ENCODE data around the gene HTR7. TPM values are rescaled to one million over a fixed set of nuclear protein-coding genes. Genes with fewer than 3 reads are reported as not detected.

The HTR7 gene
- total and polyA plus RNA-seq, 2 experiments from 2014 or later: 0.65 to 1.2 TPM

DNA sequence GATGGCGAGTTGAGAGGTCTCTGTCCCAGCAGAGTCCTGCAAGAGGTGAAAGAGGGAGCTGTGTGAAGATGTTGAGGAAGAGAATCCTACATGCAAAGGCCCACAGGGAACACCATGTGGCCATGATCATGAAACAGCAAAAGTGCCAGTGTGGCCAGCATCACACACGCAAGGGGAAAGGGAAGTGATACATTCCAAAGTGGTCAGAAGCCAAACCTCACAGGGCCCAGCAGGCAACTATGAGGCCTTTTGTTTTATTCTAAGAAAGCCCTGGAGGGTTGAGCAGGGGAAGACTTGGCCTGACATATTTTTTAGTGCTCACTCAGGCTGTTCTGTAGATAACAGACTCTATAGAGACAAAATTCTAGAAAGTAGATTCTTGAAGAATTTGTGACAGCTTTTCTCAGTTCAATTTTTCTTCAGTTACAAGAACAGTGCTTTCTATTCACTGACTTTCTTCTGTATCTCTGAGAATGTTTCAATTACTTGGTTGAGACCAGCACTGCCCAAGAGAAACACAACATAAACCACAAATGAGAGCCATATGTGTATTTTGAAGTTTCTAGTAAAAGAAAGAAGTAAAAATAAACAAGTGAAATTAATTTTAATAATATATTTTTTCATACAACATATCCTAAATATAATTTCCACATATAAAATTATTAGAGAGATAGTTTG is 82.3 kb downstream of the HTR7 start:
- Histone ChIP-seq H3F3A (ENCODE audit: insufficient read depth) (no peaks in the 10 kb centered on the region), H3K4me2 (ENCODE audit: unreplicated experiment) (no peak overlapping the region), H4K20me1 (ENCODE audit: insufficient read depth) (no peaks in the 10 kb centered on the region), H3K27ac (no peak overlapping the region), H3K4me1 (ENCODE audit: insufficient read depth) (peaks cover 7% of the 10 kb centered on the region; the same call in 1 of the 2 replicates), H3K79me2 (ENCODE audit: insufficient read depth) (no peaks in the 10 kb centered on the region), H3K36me3 (ENCODE audit: low read depth) (no peaks in the 10 kb centered on the region), H3K9me2 (ENCODE audit: insufficient read depth) (no peaks in the 10 kb centered on the region), H2AFZ (peak overlapping the region; percentile 47), H3K9ac (no peak overlapping the region), H3K4me3 (no peak overlapping the region), H3K9me3 (ENCODE audit: low read depth) (no peaks in the 10 kb centered on the region), H3K27me3 (replicated peaks; ENCODE audit: insufficient read depth) (no peaks in the 10 kb centered on the region)
- DNase-seq: peak; percentile 61
- WGBS, 2 experiments (ENCODE audit: low coverage in 1 of 2, low lambda C conversion rate in 2 of 2, missing lambda C conversion rate in 2 of 2): 58 to 59% methylated on average over 2 of the region's 2 CpGs
- TF ChIP-seq EZH2phosphoT487 (IDR thresholded peaks at IDR 0.05; ENCODE audit: insufficient read depth, low read depth): no peak
- TF ChIP-seq EZH2 (IDR thresholded peaks at IDR 0.05; ENCODE audit: insufficient read depth, poor library complexity, severe bottlenecking): no peak
- in situ Hi-C loops (cut with MboI): no loop called here

DNA sequence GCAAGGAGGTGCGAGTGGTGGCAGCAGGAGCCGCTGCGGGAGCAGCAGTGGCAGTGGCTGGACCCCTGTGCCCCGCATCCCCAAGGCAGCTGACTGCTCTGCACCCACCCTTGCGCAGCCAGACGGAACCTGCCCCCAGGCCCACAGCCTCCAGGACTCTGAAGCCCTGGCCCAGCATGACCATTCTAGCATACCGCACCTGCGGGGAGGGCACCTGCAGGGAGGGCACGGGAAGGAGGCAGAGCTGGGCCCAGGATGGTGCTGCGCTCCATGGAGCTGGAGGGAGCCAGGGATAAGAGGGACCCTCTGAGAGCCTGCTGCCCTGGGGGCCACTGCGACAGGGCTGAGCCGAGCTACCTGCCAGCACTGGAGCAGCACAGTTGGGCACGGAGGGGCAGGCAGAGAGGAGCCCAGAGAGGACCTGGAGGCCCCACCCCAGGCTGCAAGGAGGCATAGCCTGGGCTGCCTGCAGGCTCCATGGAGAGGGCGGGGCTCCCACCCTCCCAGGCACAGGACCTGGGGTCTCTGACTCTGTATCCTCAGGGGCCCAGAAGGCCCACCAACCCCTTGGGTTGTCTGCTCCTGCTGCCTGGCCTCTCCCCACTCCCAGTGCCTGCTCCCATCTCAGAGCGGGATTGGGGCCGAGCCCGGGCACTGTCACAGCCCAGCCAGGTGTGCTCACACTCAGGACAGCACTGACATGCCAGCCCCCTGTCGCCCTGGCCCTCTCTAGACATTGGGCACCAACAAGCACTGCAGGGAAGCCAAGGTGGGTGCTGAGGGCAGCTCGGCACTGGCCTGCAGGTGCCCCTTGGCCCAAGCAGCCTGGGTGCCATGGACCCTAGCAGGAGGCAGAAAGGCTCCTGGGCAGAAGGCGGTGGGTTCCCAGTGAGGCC is 87.6 kb downstream of the HTR7 start:
- H3F3A ChIP-seq (ENCODE audit: insufficient read depth): no peaks in the 10 kb centered on the region
- no peak for TF ChIP-seq EZH2phosphoT487 (IDR thresholded peaks at IDR 0.05; ENCODE audit: insufficient read depth, low read depth)
- TF ChIP-seq EZH2 (IDR thresholded peaks at IDR 0.05; ENCODE audit: insufficient read depth, poor library complexity, severe bottlenecking): no peak
- WGBS, 2 experiments (ENCODE audit: low coverage in 1 of 2, low lambda C conversion rate in 2 of 2, missing lambda C conversion rate in 2 of 2): 82 to 83% methylated on average over 19 to 20 of the region's 20 CpGs

DNA sequence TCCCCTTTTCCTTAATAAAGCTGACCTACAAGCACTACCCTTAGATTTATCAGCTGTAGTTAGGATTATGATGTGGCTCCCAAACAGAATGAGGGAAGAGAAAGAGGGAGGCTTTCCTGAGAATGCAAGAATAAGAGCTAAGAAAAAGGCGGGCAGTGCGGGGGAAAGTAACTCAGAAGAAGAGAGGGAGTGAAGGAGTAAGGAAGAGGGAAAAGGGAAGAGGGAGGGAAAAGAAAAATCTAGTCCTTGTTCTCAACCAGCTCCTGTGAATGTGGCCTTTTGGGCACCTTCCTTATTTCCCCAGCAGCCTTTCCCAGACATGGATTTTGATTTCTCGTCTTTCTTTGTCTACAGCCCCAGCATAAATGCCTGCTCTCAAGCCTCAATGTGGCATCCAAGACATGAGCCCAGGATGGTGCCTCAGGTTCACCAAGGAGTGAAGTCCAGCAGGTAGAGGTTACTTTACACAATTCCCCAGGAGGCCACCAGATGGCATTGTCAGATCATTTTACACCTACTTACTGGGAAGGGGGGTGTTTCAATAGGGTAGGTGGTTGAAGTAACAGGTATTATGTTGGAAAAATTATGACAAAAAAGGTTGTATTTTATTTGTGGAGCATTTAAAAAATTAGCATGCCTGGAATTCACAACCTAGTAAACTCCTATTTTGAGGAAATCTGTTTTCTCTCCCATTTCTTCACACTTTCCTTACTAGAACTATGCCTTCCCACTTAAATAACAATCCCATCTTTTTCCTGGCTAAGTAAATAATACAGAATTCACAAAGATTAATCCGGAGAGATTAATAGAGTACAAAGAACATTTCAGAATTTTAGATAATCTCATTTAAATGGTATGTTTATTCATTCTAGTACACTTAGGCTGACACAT is 106.5 kb downstream of the HTR7 start:
- Histone ChIP-seq H4K20me1 (ENCODE audit: insufficient read depth) (no peaks in the 10 kb centered on the region), H3K4me3 (no peak overlapping the region), H3K27ac (no peak overlapping the region), H3K79me2 (ENCODE audit: insufficient read depth) (no peaks in the 10 kb centered on the region), H2AFZ (no peak overlapping the region), H3K4me2 (ENCODE audit: unreplicated experiment) (no peak overlapping the region), H3K9ac (no peak overlapping the region), H3K9me2 (ENCODE audit: insufficient read depth) (no peaks in the 10 kb centered on the region), H3K27me3 (replicated peaks; ENCODE audit: insufficient read depth) (no peaks in the 10 kb centered on the region), H3K9me3 (ENCODE audit: low read depth) (no peaks in the 10 kb centered on the region), H3K4me1 (ENCODE audit: insufficient read depth) (no peaks in the 10 kb centered on the region), H3K36me3 (ENCODE audit: low read depth) (no peaks in the 10 kb centered on the region), H3F3A (ENCODE audit: insufficient read depth) (no peaks in the 10 kb centered on the region)
- 21% methylated on average over 4 of the region's 4 CpGs for WGBS, 2 experiments (ENCODE audit: low coverage in 1 of 2, low lambda C conversion rate in 2 of 2, missing lambda C conversion rate in 2 of 2)
- in situ Hi-C loops (cut with MboI): no loop called here
- DNase-seq: peak; percentile 46
- TF ChIP-seq EZH2 (IDR thresholded peaks at IDR 0.05; ENCODE audit: insufficient read depth, poor library complexity, severe bottlenecking) (no peak), EZH2phosphoT487 (IDR thresholded peaks at IDR 0.05; ENCODE audit: insufficient read depth, low read depth) (no peak)

More for the DNA sequence above, 87.6 kb downstream of the HTR7 start:
- no peak for DNase-seq
- in situ Hi-C loops (cut with MboI): no loop called here
- no peak overlapping the region for H3K4me3 ChIP-seq
- no peaks in the 10 kb centered on the region for H3K27me3 ChIP-seq (replicated peaks; ENCODE audit: insufficient read depth)
- H3K9me3 ChIP-seq (ENCODE audit: low read depth): no peaks in the 10 kb centered on the region
- no peaks in the 10 kb centered on the region for H3K36me3 ChIP-seq (ENCODE audit: low read depth)
- H3K9ac ChIP-seq: no peak overlapping the region
- H4K20me1 ChIP-seq (ENCODE audit: insufficient read depth): no peaks in the 10 kb centered on the region
- no peaks in the 10 kb centered on the region for H3K9me2 ChIP-seq (ENCODE audit: insufficient read depth)
- H3K4me2 ChIP-seq (ENCODE audit: unreplicated experiment): no peak overlapping the region
- no peak overlapping the region for H2AFZ ChIP-seq
- H3K4me1 ChIP-seq (ENCODE audit: insufficient read depth): peaks cover 3% of the 10 kb centered on the region; the same call in 1 of the 2 replicates
- H3K27ac ChIP-seq: no peak overlapping the region
- H3K79me2 ChIP-seq (ENCODE audit: insufficient read depth): no peaks in the 10 kb centered on the region

DNA sequence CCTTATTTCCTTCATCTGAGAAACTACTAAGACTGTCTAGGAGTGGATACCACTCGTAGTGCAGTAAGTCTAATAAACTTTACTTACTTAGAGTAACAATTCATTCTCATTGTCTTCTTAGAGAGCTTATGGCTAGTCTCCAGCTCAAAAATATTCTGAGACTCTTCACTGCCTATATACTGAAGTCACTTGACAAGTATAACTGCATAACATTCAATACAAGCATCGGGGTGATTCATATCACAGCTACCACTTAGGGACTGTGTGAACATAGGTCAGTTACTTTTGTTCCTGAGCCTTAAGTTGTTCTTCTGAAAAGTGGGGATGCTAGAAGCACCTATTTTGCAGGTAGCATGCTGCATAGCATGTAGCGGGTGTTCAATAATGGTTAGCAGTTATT is 111.0 kb downstream of the HTR7 start:
- peaks cover 10% of the 10 kb centered on the region for H3K4me1 ChIP-seq (ENCODE audit: insufficient read depth)
- in situ Hi-C loops (cut with MboI): loop anchor here (10.0 kb wide), 1 partner anchor 108 kb away; the partner anchor contains the start of gene HTR7

More for the DNA sequence above, 111.0 kb downstream of the HTR7 start:
- Histone ChIP-seq H2AFZ (no peak overlapping the region), H3K27me3 (replicated peaks; ENCODE audit: insufficient read depth) (no peaks in the 10 kb centered on the region), H4K20me1 (ENCODE audit: insufficient read depth) (no peaks in the 10 kb centered on the region), H3F3A (ENCODE audit: insufficient read depth) (peaks cover 10% of the 10 kb centered on the region), H3K9me2 (ENCODE audit: insufficient read depth) (no peaks in the 10 kb centered on the region), H3K9ac (no peak overlapping the region), H3K4me2 (ENCODE audit: unreplicated experiment) (no peak overlapping the region), H3K9me3 (ENCODE audit: low read depth) (no peaks in the 10 kb centered on the region), H3K36me3 (ENCODE audit: low read depth) (no peaks in the 10 kb centered on the region), H3K4me3 (no peak overlapping the region), H3K27ac (no peak overlapping the region), H3K79me2 (ENCODE audit: insufficient read depth) (no peaks in the 10 kb centered on the region)
- 88 to 92% methylated on average over 3 of the region's 3 CpGs for WGBS, 2 experiments (ENCODE audit: low coverage in 1 of 2, low lambda C conversion rate in 2 of 2, missing lambda C conversion rate in 2 of 2)
- no peak for DNase-seq
- no peak for TF ChIP-seq EZH2phosphoT487 (IDR thresholded peaks at IDR 0.05; ENCODE audit: insufficient read depth, low read depth)
- no peak for TF ChIP-seq EZH2 (IDR thresholded peaks at IDR 0.05; ENCODE audit: insufficient read depth, poor library complexity, severe bottlenecking)
